ENCODE measurements around the gene GLIS1. TPM values are rescaled to one million over a fixed set of nuclear protein-coding genes. Genes with fewer than 3 reads are reported as not detected.
A peak's percentile ranks its signal among the peaks of the same experiment; 100 is the strongest.

The GLIS1 gene
- total RNA-seq, 1 donor from 2014 or later, result 2.5 TPM

DNA sequence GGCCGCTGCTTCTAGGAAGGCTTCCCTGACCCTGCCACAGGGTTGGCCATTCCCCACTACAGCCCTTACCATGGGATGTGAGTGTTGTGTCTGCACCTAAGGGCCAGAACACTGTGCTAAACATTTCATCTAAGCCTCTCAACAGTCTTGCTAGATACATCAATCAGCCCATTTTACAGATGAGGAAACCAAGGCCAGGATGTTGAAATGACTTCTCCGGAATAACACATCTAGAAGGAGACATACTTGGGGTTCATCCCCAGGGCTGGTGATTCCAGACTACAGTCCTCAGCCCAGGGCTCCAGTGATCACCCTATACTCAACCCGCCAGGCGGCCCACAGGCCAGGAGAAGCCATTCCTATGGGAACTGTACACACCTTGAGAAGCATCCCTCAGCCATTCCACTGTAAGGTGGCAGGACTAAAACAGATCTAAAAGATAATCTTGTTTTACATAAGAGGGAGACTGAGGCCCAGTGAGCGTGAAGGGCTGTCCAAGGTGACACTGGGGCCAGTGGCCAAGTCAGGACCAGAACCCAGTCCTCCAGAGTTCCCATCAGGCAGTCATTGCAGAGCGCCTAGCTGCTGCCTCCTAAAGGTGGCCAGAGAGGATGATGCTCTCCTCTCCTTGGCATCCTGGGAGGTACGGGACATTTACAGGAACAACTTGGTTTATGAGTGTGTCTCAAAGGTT, 119.5 kb downstream of the GLIS1 start:
- DNase-seq (ENCODE audit: low read depth), result no peak
- TF ChIP-seq, protein P1, sequence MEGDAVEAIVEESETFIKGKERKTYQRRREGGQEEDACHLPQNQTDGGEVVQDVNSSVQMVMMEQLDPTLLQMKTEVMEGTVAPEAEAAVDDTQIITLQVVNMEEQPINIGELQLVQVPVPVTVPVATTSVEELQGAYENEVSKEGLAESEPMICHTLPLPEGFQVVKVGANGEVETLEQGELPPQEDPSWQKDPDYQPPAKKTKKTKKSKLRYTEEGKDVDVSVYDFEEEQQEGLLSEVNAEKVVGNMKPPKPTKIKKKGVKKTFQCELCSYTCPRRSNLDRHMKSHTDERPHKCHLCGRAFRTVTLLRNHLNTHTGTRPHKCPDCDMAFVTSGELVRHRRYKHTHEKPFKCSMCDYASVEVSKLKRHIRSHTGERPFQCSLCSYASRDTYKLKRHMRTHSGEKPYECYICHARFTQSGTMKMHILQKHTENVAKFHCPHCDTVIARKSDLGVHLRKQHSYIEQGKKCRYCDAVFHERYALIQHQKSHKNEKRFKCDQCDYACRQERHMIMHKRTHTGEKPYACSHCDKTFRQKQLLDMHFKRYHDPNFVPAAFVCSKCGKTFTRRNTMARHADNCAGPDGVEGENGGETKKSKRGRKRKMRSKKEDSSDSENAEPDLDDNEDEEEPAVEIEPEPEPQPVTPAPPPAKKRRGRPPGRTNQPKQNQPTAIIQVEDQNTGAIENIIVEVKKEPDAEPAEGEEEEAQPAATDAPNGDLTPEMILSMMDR (conservative IDR thresholded peaks at IDR 0.05; ENCODE audit: low read depth, low read length), result no peak
- no peak overlapping the region for H3K4me3 ChIP-seq (ENCODE audit: low read depth, low read length)

GRCh38 chr1:53618500-53619366, 120.2 kb downstream of the GLIS1 start:
- TF ChIP-seq, protein P1 (conservative IDR thresholded peaks at IDR 0.05; ENCODE audit: low read depth, low read length), result no peak
- no peak overlapping the region for H3K4me3 ChIP-seq (ENCODE audit: low read depth, low read length)
- DNase-seq (ENCODE audit: low read depth), result no peak

DNA sequence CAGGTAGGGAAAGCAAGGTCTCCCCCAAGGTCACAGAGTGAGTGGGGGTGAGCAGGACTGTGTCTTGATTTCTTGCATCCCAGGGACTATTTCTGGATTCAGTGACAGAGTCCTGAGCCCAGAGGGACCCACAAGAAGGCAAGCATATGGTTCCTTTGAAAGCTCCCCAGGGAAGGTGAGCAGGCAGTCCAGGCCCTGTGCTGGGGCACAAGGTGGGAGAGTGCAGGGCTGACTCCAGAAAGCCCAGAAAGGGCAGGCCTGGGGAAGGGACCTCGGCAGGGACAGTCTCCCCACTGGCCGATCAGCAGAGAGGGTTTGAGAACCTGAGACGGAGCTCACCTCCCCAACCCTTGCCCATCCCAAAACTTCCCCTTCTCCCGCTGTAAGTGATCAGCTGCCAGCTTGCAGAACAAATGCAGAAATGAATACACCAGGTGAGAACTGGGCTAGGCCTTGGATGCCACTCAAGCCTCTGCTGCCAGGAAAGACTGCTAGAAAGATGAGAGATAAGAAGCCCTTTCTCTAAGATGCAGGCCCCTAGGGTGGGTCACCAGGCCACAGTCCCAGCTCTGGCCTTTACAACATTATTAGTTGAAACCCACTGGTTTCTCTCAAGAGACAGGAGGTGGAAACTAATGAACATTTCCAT, 121.0 kb downstream of the GLIS1 start:
- H3K4me3 ChIP-seq (ENCODE audit: low read depth, low read length), result no peak overlapping the region
- no peak for DNase-seq (ENCODE audit: low read depth)
- TF ChIP-seq, protein P1 (conservative IDR thresholded peaks at IDR 0.05; ENCODE audit: low read depth, low read length), result no peak

DNA sequence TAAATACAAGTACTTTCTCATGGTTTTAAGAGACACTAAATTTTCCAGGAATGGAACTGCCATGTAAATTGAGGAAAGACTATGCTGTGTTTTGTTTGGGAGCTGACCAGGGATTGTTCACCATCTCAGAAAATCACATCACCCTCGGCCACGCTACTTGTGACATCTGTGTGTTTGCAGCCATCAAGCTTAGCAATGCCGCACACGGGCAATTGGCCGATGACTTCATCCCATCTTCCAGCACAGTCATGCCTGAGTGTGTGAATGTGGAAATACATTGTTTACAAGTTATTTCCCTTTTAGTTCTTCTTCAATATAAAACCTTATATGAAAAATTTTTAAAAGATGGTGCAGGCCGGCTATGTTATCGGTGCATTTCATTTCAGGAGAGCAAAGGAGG, 121.6 kb downstream of the GLIS1 start:
- DNase-seq (ENCODE audit: low read depth), result no peak
- TF ChIP-seq, protein P1 (conservative IDR thresholded peaks at IDR 0.05; ENCODE audit: low read depth, low read length), result no peak
- H3K4me3 ChIP-seq (ENCODE audit: low read depth, low read length), result no peak overlapping the region

- no peak overlapping the region for H3K4me3 ChIP-seq (ENCODE audit: low read depth, low read length)
- no peak for DNase-seq (ENCODE audit: low read depth)
- TF ChIP-seq, protein P1 (conservative IDR thresholded peaks at IDR 0.05; ENCODE audit: low read depth, low read length), result peak; percentile 17
These were observed 122.0 kb downstream of the GLIS1 start for GRCh38 chr1:53616927-53617326.

DNA sequence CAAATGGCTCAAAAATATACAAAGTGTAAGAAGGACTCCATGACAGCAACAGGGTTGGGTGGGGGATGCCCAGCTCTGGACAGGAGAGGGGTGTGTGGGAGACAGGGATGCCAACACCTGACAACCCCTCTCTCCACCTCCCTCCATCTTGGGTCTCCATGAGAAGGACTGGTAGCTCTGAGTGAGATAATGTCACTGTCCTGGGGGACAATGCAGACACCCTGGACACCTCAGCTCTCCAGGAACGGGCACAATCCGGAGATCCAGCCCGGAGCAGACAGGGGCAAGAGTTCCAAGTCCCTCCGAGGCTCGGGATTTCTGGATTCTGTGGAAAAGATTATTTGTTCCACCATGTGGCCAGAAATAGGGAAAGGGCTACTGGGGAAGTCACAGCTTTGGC, 122.5 kb downstream of the GLIS1 start:
- no peak for DNase-seq (ENCODE audit: low read depth)
- H3K4me3 ChIP-seq (ENCODE audit: low read depth, low read length), result no peak overlapping the region
- TF ChIP-seq, protein P1 (conservative IDR thresholded peaks at IDR 0.05; ENCODE audit: low read depth, low read length), result no peak
